HG02571 (cell line): ENCODE data around the gene GDF10.

Experiments
- ATAC-seq: cut with Tn5 transposase; IDR thresholded peaks from one replicate; pipeline ENCODE4 v1.9.1; 2021; ENCODE audit warnings: mild to moderate bottlenecking, moderate library complexity; ENCODE audit not compliant: unreplicated experiment

The GDF10 gene

GRCh38 chr10:47311932-47312662 lies 12.1 kb downstream of the GDF10 start:
- ATAC-seq = peak; percentile 75

DNA sequence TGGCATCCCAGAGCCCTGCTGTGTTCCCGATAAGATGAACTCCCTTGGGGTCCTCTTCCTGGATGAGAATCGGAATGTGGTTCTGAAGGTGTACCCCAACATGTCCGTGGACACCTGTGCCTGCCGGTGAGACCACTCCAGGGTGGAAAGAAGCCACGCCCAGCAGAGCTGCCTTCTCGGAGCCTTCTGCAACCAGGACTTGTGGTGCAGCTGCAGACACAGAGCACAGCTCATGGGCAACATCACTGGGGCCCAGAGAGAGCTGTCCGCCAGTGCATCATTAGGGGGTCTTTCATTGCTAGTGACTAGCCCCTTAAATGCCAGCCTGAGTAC lies 12.6 kb downstream of the GDF10 start:
- no peak for ATAC-seq

- ATAC-seq = no peak
These were observed 14.5 kb downstream of the GDF10 start for GRCh38 chr10:47314416-47314970.

DNA sequence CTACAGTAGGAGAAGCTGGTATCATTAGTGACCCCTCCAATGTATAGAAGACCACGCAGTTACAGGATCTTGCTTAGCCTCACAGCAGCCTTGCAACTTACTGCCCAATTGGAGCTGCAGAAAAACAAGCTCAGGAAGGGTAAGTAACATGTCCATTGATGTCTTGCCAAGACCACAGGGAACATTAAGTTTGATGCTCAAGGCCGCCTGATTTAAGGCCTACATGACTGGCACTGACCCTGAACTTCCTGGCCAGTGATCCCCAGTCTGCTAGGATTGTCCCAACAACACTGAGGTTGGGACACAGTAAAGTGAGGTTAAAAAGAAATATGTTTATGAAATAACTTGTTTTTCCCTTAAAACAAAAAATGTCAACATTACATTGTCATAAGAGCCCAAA lies 15.4 kb downstream of the GDF10 start:
- ATAC-seq = no peak

- ATAC-seq = no peak
These were observed 16.1 kb downstream of the GDF10 start for GRCh38 chr10:47316131-47316530.

DNA sequence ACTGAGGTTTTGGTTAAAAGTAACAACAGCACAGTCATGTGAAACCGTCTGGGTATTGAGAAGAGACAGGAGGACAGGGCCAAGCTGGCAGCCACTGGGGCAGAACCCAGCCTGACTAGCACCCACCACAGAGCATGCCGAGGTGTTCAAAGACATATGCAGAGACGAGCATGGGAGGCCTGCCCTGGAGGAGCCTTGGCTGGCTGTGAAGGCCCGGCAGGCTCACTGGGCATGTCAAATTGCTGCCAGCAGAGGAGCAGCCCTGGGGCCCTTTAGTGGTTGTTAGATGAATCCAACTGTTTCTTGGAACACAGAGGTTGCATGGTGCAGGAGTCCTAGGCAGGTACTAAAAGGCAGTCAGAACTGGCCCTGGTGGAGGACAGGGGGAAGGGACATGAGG lies 17.3 kb downstream of the GDF10 start:
- no peak for ATAC-seq

GRCh38 chr10:47318706-47319105 lies 18.7 kb downstream of the GDF10 start:
- ATAC-seq = no peak

DNA sequence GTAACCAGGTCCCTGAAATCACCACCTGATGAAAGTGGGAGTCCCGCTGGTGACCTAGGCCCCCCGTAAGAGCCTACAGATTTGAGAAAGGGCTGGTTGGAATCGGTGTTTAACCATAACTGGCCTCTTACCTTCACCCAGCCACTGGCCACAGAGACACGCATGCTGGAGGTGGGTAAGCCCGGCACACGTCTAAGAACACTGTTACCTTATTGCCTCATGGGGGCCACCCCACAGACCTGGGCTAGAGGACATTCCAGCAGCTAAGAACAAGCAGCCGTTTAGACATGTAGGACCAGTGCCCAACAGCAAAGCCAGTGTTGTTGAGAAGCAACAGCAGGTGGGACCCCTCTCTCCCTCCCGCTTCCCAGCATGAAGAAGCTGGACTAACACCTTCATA lies 19.8 kb downstream of the GDF10 start:
- no peak for ATAC-seq

DNA sequence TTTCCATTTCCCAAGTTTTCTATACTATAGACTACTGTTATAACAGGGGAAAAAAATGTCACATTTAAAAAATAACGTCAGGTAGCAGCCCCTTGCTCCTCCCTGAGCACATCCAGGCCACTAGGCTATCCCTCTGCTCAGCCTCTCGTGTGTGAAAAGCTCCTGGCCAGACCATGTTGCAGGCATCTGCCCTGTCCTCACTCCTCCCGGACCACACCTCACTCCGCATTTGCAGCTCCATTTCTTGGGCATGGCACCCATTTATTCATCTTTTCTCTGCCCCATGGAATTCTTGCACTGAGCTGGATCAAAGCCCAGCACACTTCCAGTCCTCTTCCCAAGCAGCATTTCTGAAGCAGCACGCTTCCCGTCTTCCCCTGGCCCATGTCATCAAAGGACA lies 20.8 kb downstream of the GDF10 start:
- no peak for ATAC-seq

DNA sequence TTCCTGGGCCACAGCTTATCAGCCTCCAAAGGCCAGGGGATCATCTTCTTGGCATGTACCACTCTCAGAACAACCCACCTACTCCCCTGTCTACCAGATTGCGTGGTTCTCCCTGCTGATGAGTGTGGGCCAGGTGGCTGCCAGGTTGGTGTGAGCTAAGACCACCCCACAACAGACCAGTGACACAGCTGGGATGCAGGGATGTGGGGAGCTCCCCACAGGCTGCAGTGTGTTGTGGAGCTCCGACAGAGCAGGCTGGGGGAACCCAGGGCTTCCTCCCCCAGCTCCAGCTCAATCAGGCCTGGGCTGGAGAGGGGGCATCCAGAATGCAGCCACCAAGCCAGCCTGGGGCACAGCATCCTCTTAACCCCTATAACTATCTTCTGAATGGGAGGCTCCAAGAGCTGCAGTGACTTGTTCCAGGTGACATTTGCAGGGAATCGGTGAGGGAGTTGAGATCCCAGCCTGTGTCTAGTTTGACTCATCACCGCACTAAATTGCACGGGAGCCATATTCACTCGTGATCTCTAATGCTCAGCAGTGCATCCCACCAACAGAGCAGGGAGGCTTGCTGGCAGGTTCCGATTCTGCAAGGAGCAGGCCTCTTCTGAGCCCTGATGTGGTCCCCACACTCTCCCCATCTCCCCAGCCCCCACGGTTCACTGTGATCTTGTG lies 21.7 kb downstream of the GDF10 start:
- ATAC-seq = no peak

- no peak for ATAC-seq
These were observed 22.5 kb downstream of the GDF10 start, which contains the start of gene GDF2 for GRCh38 chr10:47322300-47323061. Gene GDF2 (plus strand): TSS chr10:47322454. CDS start chr10:47322669, 215 bp downstream.

DNA sequence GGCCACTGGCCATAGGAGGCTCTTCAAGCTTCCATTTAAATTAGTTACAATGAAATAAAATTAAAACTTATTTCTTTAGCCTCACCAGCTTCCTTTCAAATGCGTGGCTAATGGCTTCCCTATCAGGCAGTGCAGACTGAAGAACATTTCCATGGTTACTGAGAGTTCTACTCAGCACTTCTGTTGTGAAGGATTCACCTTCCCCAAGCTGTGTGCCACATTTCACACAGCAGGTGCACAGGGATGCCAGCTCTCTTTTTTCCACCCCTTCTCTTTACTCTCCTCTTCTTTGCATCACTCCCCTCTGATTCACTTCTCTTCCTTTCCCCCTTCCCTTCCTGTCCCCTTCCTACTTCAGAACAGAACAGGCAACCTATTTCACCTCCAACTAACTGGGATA lies 23.1 kb downstream of the GDF10 start:
- no peak for ATAC-seq

DNA sequence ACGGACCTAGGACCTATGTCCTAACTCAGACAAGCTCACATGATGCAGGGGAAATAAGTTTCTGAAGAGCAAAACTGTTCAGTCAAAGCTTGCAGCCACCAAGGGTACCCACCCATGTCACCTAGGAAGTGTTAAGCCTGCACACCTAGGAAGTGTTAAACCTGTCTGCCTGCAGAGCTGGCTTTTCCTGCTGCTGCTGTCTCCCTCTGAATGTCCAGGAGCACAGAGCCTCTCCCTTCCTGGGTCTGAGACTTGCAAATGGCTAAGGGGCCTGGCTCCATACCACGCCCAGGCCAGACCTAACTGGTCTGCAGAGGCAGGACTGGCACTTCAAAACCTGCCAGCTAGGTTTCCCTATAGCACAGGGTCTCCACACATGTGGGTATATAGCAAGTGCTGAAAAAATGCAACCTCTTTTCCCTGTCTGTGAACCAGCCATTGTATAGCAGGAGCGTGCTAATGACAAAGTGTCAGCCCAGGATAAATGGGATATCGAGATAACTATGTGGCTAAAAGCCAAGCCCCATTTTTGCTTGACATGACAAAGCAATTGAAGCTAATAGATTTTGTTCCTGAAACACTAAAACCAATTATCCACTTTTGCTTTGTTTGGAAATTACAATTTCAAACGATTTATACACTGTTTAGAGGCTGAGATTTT lies 23.8 kb downstream of the GDF10 start:
- no peak for ATAC-seq

GRCh38 chr10:47325303-47326291 lies 25.6 kb downstream of the GDF10 start:
- no peak for ATAC-seq

GRCh38 chr10:47326306-47326926 lies 26.4 kb downstream of the GDF10 start:
- ATAC-seq = no peak

DNA sequence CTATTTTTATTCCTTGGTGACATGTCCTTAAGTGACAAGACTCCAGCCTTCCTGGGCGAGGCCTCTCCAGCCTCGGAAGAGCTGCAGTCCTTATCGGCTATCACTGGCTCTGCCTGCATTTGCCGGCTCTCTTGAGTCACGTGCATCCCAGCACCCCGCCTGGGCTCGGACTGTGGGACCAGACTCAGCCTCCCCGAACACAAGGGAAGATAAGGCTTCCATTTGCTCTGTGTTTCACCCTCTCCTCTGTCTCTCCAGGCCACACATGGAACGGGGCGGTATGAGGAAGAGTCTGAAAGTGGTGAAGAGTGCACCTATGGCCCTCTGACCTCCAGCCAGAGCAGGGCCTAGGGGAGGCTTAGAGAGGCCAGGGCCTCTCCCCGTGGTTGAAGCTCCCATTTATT lies 26.9 kb downstream of the GDF10 start:
- ATAC-seq = no peak

GRCh38 chr10:47329855-47330254 lies 29.9 kb downstream of the GDF10 start:
- ATAC-seq = no peak

- ATAC-seq = no peak
These were observed 30.4 kb downstream of the GDF10 start for GRCh38 chr10:47330366-47330765.

GRCh38 chr10:47330804-47331203 lies 30.8 kb downstream of the GDF10 start:
- no peak for ATAC-seq
